HAP-1 (cell line): ENCODE results near the gene ATP5F1E.

Source experiments
- DNase-seq, 2 experiments: peaks; one replicate each; pipeline ENCODE4 v3.0.0-alpha.2; 2016 to 2020; ENCODE audit warnings: low spot score in 2 of 2
- H3K27me3 ChIP-seq: fragments of 250-450 bp; sonication (Bioruptor Pico); 2 replicates; pipeline ENCODE4 v1.5.1; 2020; ENCODE audit warnings: low read depth, mild to moderate bottlenecking, moderate library complexity
- H3K36me3 ChIP-seq: fragments of 250-450 bp; sonication (Bioruptor Pico); replicated peaks from 2 replicates; pipeline ENCODE4 v1.5.1; 2020; ENCODE audit warnings: mild to moderate bottlenecking
- H3K4me1 ChIP-seq: fragments of 250-450 bp; sonication (Bioruptor Pico); 2 replicates; pipeline ENCODE4 v1.5.1; 2020; ENCODE audit warnings: mild to moderate bottlenecking
- H3K4me3 ChIP-seq: fragments of 250-450 bp; sonication (Bioruptor Pico); 2 replicates; pipeline ENCODE4 v1.5.1; 2020; ENCODE audit warnings: mild to moderate bottlenecking, moderate library complexity
- H3K9me3 ChIP-seq: fragments of 250-450 bp; sonication (Bioruptor Pico); 2 replicates; pipeline ENCODE4 v1.5.1; 2020; ENCODE audit warnings: mild to moderate bottlenecking, moderate library complexity
- in situ Hi-C: fragments of 300-500 bp; cut with MboI; formaldehyde crosslinking; loops from 3 replicates; pipeline ENCODE4 v1.14.3; 2020; ENCODE audit warnings: low sequenced_read_pairs, inconsistent platforms, mixed read lengths

The ATP5F1E gene

GRCh38 chr20:58981628-58982364 lies 50.3 kb downstream of the ATP5F1E start:
- DNase-seq, result peak in 1 of 2 experiments; percentile 44
- no peaks in the 10 kb centered on the region for H3K9me3 ChIP-seq
- in situ Hi-C loops, result loop anchor here (10.0 kb wide), 1 partner anchor 77 kb away; no protein-coding TSS in a partner anchor
- peak overlapping the region; percentile 65 for H3K4me3 ChIP-seq
- peaks cover 7% of the 10 kb centered on the region for H3K36me3 ChIP-seq
- peaks cover 6% of the 10 kb centered on the region for H3K4me1 ChIP-seq
- no peaks in the 10 kb centered on the region for H3K27me3 ChIP-seq

- peak within 1 kb of the TSS; percentile 65 for H3K4me3 ChIP-seq
- H3K4me1 ChIP-seq, result peaks cover 6% of the 10 kb centered on the region
- DNase-seq, result peak; percentile 87 to 96
- H3K27me3 ChIP-seq, result no peaks in the 10 kb centered on the region
- no peaks in the 10 kb centered on the region for H3K9me3 ChIP-seq
- peaks cover 2% of the 10 kb centered on the region; the same call in 1 of the 2 replicates for H3K36me3 ChIP-seq
- in situ Hi-C loops, result loop anchor here (10.0 kb wide), 1 partner anchor 76 kb away; no protein-coding TSS in a partner anchor
Observed at GRCh38 chr20:58980711-58981627, 51.2 kb downstream of the ATP5F1E start, which contains the start of gene NELFCD. Gene NELFCD, plus strand, starts transcription at chr20:58981256. Its CDS starts 54 bp downstream, at chr20:58981310.

- Histone ChIP-seq H3K4me1 (peaks cover 6% of the 10 kb centered on the region), H3K4me3 (no peak overlapping the region), H3K27me3 (no peaks in the 10 kb centered on the region), H3K9me3 (peaks cover 2% of the 10 kb centered on the region; the same call in 1 of the 2 replicates), H3K36me3 (no peaks in the 10 kb centered on the region; the same call in 1 of the 2 replicates)
- DNase-seq, result no peak
- in situ Hi-C loops, result no loop called here
Observed at GRCh38 chr20:58978351-58979190, 53.6 kb downstream of the ATP5F1E start.

GRCh38 chr20:58976061-58976730 lies 55.9 kb downstream of the ATP5F1E start:
- no peak for DNase-seq
- H3K27me3 ChIP-seq, result no peaks in the 10 kb centered on the region
- no peaks in the 10 kb centered on the region for H3K36me3 ChIP-seq
- peaks cover 2% of the 10 kb centered on the region; the same call in 1 of the 2 replicates for H3K9me3 ChIP-seq
- in situ Hi-C loops, result no loop called here
- no peaks in the 10 kb centered on the region; the same call in 1 of the 2 replicates for H3K4me1 ChIP-seq
- no peak overlapping the region for H3K4me3 ChIP-seq
